Skeletal muscle satellite cell (primary cell): ENCODE data around the gene TDP1.

Experiments
- H3K27me3 ChIP-seq: 2 replicates; pipeline ENCODE4 v1.7.0; 2013; ENCODE audit warnings: low read length; ENCODE audit not compliant: control insufficient read depth, insufficient read depth
- H3K36me3 ChIP-seq: 2 replicates; pipeline ENCODE4 v1.7.0; 2013; ENCODE audit warnings: mild to moderate bottlenecking, control low read depth, low read length; ENCODE audit not compliant: insufficient read depth
- H3K4me1 ChIP-seq: 2 replicates; pipeline ENCODE4 v1.7.0; 2013; ENCODE audit warnings: low read length; ENCODE audit not compliant: control insufficient read depth, insufficient read depth
- H3K4me2 ChIP-seq: 2 replicates; pipeline ENCODE4 v1.7.0; 2013; ENCODE audit warnings: mild to moderate bottlenecking, low read length
- H3K4me3 ChIP-seq: 2 replicates; pipeline ENCODE4 v1.7.0; 2013; ENCODE audit warnings: low read length
- H3K9ac ChIP-seq: 2 replicates; pipeline ENCODE4 v1.7.0; 2013; ENCODE audit warnings: mild to moderate bottlenecking, low read depth, low read length, moderate library complexity
- H3K9me3 ChIP-seq: replicated peaks from 2 replicates; pipeline ENCODE4 v1.7.0; 2013; ENCODE audit warnings: mild to moderate bottlenecking, control low read depth, low read length

The TDP1 gene

DNA sequence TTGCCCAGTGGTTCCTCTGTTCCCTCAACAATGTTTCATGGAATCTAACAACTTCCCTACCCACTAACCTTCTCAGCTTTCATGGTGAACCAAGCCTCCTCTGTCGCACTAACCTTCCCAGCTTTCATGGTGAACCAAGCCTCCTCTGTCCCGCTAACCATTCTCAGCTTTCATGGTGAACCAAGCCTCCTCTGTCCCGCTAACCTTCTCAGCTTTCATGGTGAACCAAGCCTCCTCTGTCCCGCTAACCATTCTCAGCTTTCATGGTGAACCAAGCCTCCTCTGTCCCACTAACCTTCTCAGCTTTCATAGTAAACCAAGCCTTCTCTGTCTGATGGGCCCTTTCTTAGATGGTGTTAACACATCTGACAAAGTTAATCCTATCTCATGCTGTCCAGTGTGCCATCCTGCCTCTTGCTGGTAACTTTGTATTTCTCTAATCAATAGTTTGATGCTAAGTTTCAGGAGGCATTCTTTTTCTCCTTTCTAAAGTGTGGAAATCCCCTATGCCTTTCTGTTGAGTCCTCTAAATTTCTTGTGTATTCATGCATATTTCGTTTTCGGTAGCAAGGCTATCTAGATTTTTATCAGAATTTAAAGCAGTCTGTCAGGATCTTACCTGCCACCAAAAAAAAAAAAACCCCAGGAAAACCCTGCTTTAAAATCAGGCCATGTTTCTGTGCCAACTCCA, 79.3 kb downstream of the TDP1 start:
- peaks cover 47% of the 10 kb centered on the region for H3K36me3 ChIP-seq
- no peaks in the 10 kb centered on the region for H3K4me1 ChIP-seq
- no peak overlapping the region for H3K4me3 ChIP-seq
- H3K4me2 ChIP-seq, result no peak overlapping the region
- no peaks in the 10 kb centered on the region for H3K9me3 ChIP-seq
- H3K9ac ChIP-seq, result no peak overlapping the region
- H3K27me3 ChIP-seq, result no peaks in the 10 kb centered on the region

- H3K9ac ChIP-seq, result no peak overlapping the region
- no peaks in the 10 kb centered on the region for H3K9me3 ChIP-seq
- H3K4me2 ChIP-seq, result no peak overlapping the region
- no peaks in the 10 kb centered on the region for H3K4me1 ChIP-seq
- H3K27me3 ChIP-seq, result no peaks in the 10 kb centered on the region
- no peak overlapping the region for H3K4me3 ChIP-seq
- peaks cover 30% of the 10 kb centered on the region for H3K36me3 ChIP-seq
Observed at GRCh38 chr14:90039253-90040010, 83.7 kb downstream of the TDP1 start.

DNA sequence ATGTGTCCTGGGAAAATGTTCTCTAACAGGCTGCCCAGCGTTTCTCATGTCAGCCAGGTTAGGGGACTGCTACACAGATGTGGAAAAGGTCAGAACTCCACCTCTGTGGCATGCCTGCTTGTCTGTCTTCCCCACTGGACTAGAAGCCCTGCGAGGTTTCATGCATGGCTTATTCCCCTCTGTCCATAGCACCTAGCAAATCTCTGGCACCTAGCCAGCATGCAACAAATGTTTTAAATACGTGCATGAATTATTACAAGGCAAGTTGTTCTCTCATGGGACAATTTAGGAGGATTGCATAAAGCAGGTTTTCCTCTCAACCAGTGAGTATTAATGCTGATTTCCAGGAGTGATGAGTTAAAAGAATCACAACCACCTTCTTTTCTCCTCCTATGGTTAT, 84.7 kb downstream of the TDP1 start:
- Histone ChIP-seq H3K36me3 (peaks cover 35% of the 10 kb centered on the region), H3K9ac (no peak overlapping the region), H3K27me3 (no peaks in the 10 kb centered on the region), H3K4me1 (no peaks in the 10 kb centered on the region), H3K4me3 (no peak overlapping the region), H3K4me2 (no peak overlapping the region), H3K9me3 (no peaks in the 10 kb centered on the region)

DNA sequence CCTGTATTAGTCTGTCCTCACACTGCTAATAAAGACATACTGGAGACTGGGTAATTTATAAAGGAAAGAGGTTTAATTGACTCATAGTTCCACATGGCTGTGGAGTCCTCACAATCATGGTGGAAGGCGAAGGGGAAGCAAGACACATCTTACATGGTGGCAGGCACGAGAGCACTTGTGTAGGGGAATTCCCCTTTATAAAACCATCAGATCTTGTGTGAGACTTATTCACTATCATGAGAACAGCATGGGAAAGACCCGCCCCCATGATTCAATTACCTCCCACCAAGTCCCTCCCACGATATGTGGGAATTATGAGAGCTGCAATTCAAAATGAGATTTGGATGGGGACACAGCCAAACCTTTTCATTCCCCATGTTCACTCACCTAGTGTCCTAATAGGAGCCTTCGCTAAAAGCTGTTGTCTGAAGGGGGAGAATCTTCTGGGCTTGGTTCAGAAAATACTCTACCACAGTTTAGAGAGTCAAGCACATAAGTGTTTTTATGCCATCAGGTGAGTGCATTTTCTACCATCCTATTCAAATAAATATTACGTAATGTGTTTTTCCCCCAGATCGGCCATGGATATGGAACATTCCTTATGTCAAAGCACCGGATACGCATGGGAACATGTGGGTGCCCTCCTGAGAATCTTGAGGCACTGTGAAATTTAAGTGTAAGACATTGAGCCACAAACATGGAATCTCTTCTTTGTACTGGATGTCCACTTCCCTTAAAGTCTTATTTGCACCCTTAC, 86.9 kb downstream of the TDP1 start:
- H3K4me1 ChIP-seq, result no peaks in the 10 kb centered on the region
- H3K36me3 ChIP-seq, result peaks cover 29% of the 10 kb centered on the region
- H3K4me2 ChIP-seq, result no peak overlapping the region
- no peaks in the 10 kb centered on the region for H3K27me3 ChIP-seq
- H3K9ac ChIP-seq, result no peak overlapping the region
- H3K4me3 ChIP-seq, result no peak overlapping the region
- no peaks in the 10 kb centered on the region for H3K9me3 ChIP-seq

GRCh38 chr14:90045616-90046015, 89.9 kb downstream of the TDP1 start:
- H3K27me3 ChIP-seq, result no peaks in the 10 kb centered on the region
- no peaks in the 10 kb centered on the region for H3K9me3 ChIP-seq
- no peak overlapping the region for H3K4me2 ChIP-seq
- peaks cover 17% of the 10 kb centered on the region for H3K36me3 ChIP-seq
- H3K9ac ChIP-seq, result no peak overlapping the region
- no peak overlapping the region for H3K4me3 ChIP-seq
- H3K4me1 ChIP-seq, result no peaks in the 10 kb centered on the region

DNA sequence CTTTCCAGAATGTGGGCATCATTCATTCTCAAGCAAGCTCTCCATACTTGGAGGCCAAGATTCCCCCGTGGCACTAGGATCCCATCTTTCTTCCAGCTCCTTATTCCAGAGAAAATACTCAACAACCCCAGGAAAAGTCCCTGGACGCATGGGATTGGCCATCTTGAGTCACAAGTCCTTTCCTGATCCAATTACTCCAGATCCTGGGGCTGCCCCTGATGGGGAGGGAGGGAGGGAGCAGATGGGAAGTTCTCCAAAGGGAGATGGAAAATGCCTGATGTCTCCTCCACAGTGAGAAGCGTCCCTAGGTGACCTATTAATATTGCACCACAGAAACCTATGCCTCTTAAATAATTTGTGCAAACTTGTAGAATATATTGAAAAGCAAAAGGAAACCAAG, 93.7 kb downstream of the TDP1 start:
- H3K9ac ChIP-seq, result no peak overlapping the region
- no peaks in the 10 kb centered on the region for H3K27me3 ChIP-seq
- no peak overlapping the region for H3K4me2 ChIP-seq
- no peak overlapping the region for H3K4me3 ChIP-seq
- peaks cover 6% of the 10 kb centered on the region for H3K4me1 ChIP-seq
- peaks cover 6% of the 10 kb centered on the region for H3K36me3 ChIP-seq
- H3K9me3 ChIP-seq, result no peaks in the 10 kb centered on the region

DNA sequence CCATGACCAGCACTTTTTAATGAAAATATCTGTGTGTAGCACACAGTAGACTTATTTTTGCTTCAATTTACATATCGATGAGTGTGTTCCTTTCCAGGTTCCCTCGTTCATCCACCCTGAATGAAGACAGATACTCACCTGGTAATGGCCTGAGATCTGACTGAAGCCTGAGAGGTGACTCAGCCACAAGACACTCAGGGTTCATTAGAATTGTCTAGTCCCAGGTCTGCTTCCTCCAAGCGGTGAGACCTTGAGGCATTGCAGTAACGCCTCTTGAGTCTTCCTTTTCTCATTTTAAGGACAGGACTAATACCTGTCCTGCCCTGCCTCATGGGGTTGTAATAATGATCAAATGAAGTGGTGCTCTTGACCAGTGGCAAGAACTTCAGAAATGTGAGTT, 94.5 kb downstream of the TDP1 start:
- H3K4me1 ChIP-seq, result peaks cover 6% of the 10 kb centered on the region
- H3K9ac ChIP-seq, result no peak overlapping the region
- H3K4me3 ChIP-seq, result no peak overlapping the region
- H3K36me3 ChIP-seq, result peaks cover under 1% of the 10 kb centered on the region
- peaks cover 9% of the 10 kb centered on the region for H3K27me3 ChIP-seq
- H3K4me2 ChIP-seq, result no peak overlapping the region
- no peaks in the 10 kb centered on the region for H3K9me3 ChIP-seq

DNA sequence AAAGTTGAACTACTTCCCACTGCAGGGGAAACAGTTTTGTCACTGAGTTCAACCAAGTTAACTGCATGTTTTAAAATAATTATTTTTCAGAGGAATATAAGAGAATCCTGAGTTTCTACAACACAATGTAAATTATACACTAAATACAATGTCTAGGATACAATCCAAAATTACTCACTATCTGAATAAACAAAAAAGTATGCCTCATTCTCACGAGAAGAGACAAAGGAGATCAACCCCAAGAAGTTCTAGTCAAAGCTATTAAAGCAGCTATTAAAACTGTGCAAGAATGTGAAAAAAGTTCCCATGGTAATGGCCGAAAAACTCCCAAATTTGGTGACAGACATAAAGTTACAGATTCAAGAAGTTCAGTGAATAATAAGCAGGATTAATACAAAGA, 97.3 kb downstream of the TDP1 start:
- H3K9ac ChIP-seq, result no peak overlapping the region
- H3K4me1 ChIP-seq, result peaks cover 6% of the 10 kb centered on the region
- no peaks in the 10 kb centered on the region for H3K36me3 ChIP-seq
- no peaks in the 10 kb centered on the region for H3K9me3 ChIP-seq
- no peak overlapping the region for H3K4me2 ChIP-seq
- H3K4me3 ChIP-seq, result no peak overlapping the region
- H3K27me3 ChIP-seq, result peaks cover 32% of the 10 kb centered on the region

DNA sequence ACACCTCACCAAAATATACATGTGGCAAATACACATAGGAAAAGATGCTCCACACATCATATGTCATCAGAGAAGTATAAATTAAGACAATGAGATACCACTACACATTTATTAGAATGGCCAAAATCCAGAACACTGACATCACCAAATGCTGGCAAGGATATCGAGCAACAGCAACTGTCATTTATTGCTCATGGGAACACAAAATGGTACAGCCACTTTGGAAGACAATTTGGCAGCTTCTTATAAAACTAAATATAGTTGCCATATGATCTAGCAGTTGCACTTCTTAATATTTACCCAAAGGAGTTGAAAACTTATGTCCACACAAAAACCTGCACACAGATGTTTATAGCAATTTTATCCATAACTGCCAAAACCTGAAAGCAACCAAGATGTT, 99.1 kb downstream of the TDP1 start:
- Histone ChIP-seq H3K9me3 (no peaks in the 10 kb centered on the region), H3K4me3 (no peak overlapping the region), H3K36me3 (no peaks in the 10 kb centered on the region), H3K4me1 (peaks cover 7% of the 10 kb centered on the region), H3K27me3 (peaks cover 49% of the 10 kb centered on the region), H3K4me2 (no peak overlapping the region), H3K9ac (no peak overlapping the region)

GRCh38 chr14:90056826-90057225, 101.1 kb downstream of the TDP1 start:
- Histone ChIP-seq H3K9me3 (no peaks in the 10 kb centered on the region), H3K9ac (no peak overlapping the region), H3K4me3 (no peak overlapping the region), H3K36me3 (no peaks in the 10 kb centered on the region), H3K27me3 (peaks cover 67% of the 10 kb centered on the region), H3K4me2 (no peak overlapping the region), H3K4me1 (peaks cover 20% of the 10 kb centered on the region)

DNA sequence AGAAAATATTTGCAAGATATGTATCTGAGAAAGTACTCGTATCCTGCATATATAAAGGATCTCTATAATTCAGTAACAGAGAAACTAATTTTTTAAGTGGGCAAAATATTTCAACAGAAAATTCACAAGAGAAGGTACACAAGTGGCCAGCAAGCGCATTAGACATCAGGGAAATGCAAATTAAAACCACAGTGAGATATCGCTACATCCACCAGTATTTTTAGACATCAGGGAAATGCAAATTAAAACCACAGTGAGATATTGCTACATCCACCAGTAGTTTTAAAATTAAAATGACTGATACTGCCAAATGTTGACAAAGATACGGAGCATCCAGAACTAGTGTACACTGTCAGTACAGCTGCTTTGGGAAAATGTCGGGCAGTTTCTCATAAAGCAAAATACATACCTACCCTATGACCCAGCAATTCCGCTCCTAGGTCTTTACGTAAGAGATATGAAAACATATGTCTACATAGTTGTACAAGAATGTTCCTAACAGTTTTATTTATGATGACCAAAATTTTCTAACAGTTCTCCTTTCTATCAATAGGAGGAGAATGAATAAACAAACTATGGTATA, 103.2 kb downstream of the TDP1 start:
- Histone ChIP-seq H3K27me3 (peaks cover 88% of the 10 kb centered on the region), H3K9ac (no peak overlapping the region), H3K4me1 (peaks cover 21% of the 10 kb centered on the region), H3K4me2 (no peak overlapping the region), H3K36me3 (no peaks in the 10 kb centered on the region), H3K4me3 (no peak overlapping the region), H3K9me3 (no peaks in the 10 kb centered on the region)
